Lower lobe of right lung (tissue), 2 donors: ENCODE results near the gene TNFRSF1A. TPM values are rescaled to one million over a fixed set of nuclear protein-coding genes. Genes with fewer than 3 reads are reported as not detected.

Experiments
- ATAC-seq, 2 donors: fragments of 200-7000 bp; cut with Tn5 transposase; one replicate each; pipeline ENCODE4 v1.9.1; 2020 to 2022; ENCODE audit warnings: mild to moderate bottlenecking in 2 of 2, moderate library complexity in 2 of 2
- DNase-seq: peaks from one replicate; pipeline ENCODE4 v3.0.0-alpha.2; 2020
- H3K27ac ChIP-seq: fragments of 200-600 bp; one replicate; pipeline ENCODE4 v1.8.0; 2022
- H3K27me3 ChIP-seq: fragments of 200-600 bp; one replicate; pipeline ENCODE4 v1.8.0; 2022; ENCODE audit warnings: low read depth
- H3K36me3 ChIP-seq: fragments of 200-600 bp; one replicate; pipeline ENCODE4 v1.8.0; 2022; ENCODE audit warnings: mild to moderate bottlenecking
- H3K4me1 ChIP-seq: fragments of 200-600 bp; one replicate; pipeline ENCODE4 v1.8.0; 2022
- H3K4me3 ChIP-seq: fragments of 200-600 bp; one replicate; pipeline ENCODE4 v1.8.0; 2022; ENCODE audit warnings: mild to moderate bottlenecking
- H3K9me3 ChIP-seq: fragments of 200-600 bp; one replicate; pipeline ENCODE4 v1.8.0; 2022
- CTCF ChIP-seq: fragments of 200-600 bp; IDR thresholded peaks from one replicate; pipeline ENCODE4 v1.8.0; 2022; ENCODE audit warnings: antibody characterized with exemption, mild to moderate bottlenecking
- intact Hi-C: fragments of 100-400 bp; cut with DNase I; formaldehyde crosslinking; loops from one replicate; pipeline ENCODE4 v1.11.0; 2022
- total RNA-seq: library from RNA; stranded (reverse); fragmentation: NEBNext Ultra II Directional; extraction: Animal tissue kit (Norgen Biotek cat#: 25700); gene quantifications from one replicate; pipeline ENCODE4 v1.2.1, GENCODE V29; 2021
- donor health status: DM: no; HTN: yes; CAD: no; lungs with severe emphysema.

TNFRSF1A gene
- total RNA-seq, 1 donor from 2014 or later = 165 TPM

- Histone ChIP-seq H3K27ac (peak overlapping the region; percentile 68), H3K4me3 (no peak overlapping the region), H3K27me3 (no peaks in the 10 kb centered on the region), H3K9me3 (no peaks in the 10 kb centered on the region), H3K36me3 (peaks cover 12% of the 10 kb centered on the region), H3K4me1 (peaks cover 49% of the 10 kb centered on the region)
- no peak for TF ChIP-seq CTCF
- DNase-seq = no peak
- intact Hi-C loops = no loop called here
- peak; percentile 3 to 37 for ATAC-seq
These were observed 10.6 kb upstream of the TNFRSF1A start for GRCh38 chr12:6352193-6353173.

GRCh38 chr12:6351622-6352021 lies 9.7 kb upstream of the TNFRSF1A start:
- Histone ChIP-seq H3K4me1 (peaks cover 55% of the 10 kb centered on the region), H3K27ac (peak overlapping the region; percentile 68)

GRCh38 chr12:6347367-6348338 lies 5.8 kb upstream of the TNFRSF1A start:
- Histone ChIP-seq H3K36me3 (peaks cover 10% of the 10 kb centered on the region), H3K4me3 (peak overlapping the region; percentile 25), H3K27ac (peak overlapping the region; percentile 81), H3K4me1 (peaks cover 60% of the 10 kb centered on the region), H3K9me3 (no peaks in the 10 kb centered on the region), H3K27me3 (no peaks in the 10 kb centered on the region)
- intact Hi-C loops = no loop called here
- no peak for TF ChIP-seq CTCF
- no peak for DNase-seq
- peak; percentile 60 to 63 for ATAC-seq

More at GRCh38 chr12:6351622-6352021, 9.7 kb upstream of the TNFRSF1A start:
- intact Hi-C loops = no loop called here
- no peak for DNase-seq
- no peaks in the 10 kb centered on the region for H3K27me3 ChIP-seq
- peaks cover 18% of the 10 kb centered on the region for H3K36me3 ChIP-seq
- H3K9me3 ChIP-seq = no peaks in the 10 kb centered on the region
- no peak overlapping the region for H3K4me3 ChIP-seq
- no peak for ATAC-seq
- TF ChIP-seq CTCF = no peak

GRCh38 chr12:6346942-6347341 lies 5.1 kb upstream of the TNFRSF1A start:
- intact Hi-C loops = no loop called here
- TF ChIP-seq CTCF = no peak
- H3K4me3 ChIP-seq = no peak overlapping the region
- peaks cover 9% of the 10 kb centered on the region for H3K36me3 ChIP-seq
- H3K9me3 ChIP-seq = no peaks in the 10 kb centered on the region
- H3K4me1 ChIP-seq = peaks cover 60% of the 10 kb centered on the region
- H3K27me3 ChIP-seq = no peaks in the 10 kb centered on the region
- H3K27ac ChIP-seq = peak overlapping the region; percentile 81
- peak in 1 of 2 donors; percentile 13 for ATAC-seq
- no peak for DNase-seq

GRCh38 chr12:6346235-6346832 lies 4.5 kb upstream of the TNFRSF1A start:
- intact Hi-C loops = no loop called here
- DNase-seq (no peak), ATAC-seq (no peak)
- no peak for TF ChIP-seq CTCF
- no peak overlapping the region for H3K4me3 ChIP-seq
- no peaks in the 10 kb centered on the region for H3K9me3 ChIP-seq
- H3K27ac ChIP-seq = peak overlapping the region; percentile 81
- H3K36me3 ChIP-seq = peaks cover 9% of the 10 kb centered on the region
- H3K27me3 ChIP-seq = no peaks in the 10 kb centered on the region
- H3K4me1 ChIP-seq = peaks cover 53% of the 10 kb centered on the region
